MV-4-11 (cell line): ENCODE measurements around the gene ANKRD29.

Source experiments
- DNase-seq: peaks from one replicate; lab custom pipeline; 2025; lab: John Stamatoyannopoulos, UW

ANKRD29 gene

GRCh38 chr18:23645568-23646175 lies 17.0 kb downstream of the ANKRD29 start:
- DNase-seq, result no peak

DNA sequence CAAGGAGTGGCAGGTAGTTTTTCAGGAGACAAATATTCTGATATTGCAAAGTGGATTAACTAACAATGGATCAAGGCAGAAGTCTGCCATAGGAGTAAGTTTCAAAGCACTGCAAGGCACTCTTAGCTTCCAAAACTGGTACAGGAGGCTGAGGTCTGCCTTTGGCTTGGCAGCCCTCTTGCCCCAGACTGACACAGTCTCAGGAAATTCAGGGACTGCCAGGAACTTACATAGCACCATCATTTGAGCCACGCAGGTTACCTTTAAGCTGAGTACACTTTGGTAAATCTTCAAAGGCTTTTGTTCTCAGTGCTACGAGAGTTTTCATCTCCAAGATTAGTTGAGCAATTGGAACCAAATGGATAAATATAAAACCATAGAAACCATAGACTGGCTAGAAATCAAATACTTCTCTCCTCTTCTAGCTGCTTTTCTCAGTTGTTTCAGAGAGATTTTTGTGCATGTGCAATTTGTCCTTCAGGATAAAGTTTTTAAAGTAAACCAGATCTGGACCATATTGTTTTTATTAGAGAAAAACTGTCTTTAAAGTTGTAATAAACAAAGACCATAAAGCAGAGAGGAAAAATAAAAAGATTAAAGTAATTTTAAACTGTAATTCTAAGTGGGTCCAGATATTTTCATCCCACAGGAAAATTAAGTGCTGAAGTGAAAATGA lies 18.8 kb downstream of the ANKRD29 start:
- DNase-seq, result no peak

DNA sequence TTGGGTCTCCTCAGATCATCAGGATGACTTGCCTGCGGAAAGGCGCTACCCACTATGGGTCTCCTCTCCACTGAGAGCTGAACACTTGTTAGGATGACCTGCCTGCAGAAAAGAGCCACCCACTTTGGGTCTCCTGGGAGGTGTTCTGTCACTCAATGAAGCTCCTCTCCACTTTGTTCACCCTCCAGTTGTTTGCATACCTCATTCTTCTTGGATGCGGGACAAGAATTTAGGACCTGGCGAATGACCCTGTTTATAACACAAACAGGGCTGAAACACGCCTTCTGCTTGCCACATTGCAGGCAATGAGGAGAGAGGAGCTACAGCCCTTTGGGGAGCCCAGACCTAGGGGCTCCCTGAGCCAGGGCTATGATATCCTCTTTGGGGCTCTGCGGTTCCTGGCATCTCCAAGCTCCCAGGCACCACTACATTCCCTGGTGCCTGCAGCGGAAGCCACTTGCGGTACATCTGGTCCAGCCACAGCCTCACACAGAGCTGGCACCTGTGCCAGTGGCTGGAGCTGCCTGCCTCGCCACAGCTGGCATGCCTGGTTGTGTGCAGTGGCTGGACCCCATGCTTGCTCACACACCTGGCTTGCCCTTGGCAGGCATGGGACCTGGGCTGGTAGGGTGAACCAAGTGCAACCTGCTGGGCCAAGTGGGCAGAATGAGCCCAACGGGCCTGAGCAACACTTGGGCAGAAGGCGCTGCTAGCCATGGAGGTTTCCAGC lies 20.6 kb downstream of the ANKRD29 start:
- no peak for DNase-seq

DNA sequence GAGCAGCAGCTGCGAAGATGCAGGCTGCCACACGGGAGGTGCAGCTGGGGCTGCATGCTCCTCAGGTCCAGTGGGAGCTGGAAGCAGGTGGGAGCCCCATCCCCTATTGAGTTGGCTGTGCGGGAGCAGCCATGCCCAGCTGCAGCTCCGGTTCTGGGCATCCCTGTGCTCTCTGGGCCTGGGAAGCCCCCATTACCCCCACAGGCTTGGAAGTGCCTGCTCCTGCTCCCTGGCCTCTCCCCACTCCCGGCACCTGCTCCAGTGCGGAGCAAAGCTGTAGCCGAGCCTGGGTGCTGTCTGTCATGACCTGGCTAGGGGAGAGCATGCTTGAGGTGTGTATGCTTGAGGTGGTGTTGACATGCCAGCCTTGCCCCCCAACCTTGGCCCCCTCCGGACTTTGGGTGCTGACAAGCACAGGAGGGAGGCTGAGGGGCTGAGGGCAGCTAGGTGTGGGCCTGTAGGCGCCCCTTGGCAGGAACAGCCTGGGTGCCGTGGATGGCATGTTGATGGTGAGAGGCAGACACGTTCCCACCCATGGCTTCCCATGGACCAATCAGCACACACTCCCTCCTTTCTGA lies 21.5 kb downstream of the ANKRD29 start:
- DNase-seq, result no peak

DNA sequence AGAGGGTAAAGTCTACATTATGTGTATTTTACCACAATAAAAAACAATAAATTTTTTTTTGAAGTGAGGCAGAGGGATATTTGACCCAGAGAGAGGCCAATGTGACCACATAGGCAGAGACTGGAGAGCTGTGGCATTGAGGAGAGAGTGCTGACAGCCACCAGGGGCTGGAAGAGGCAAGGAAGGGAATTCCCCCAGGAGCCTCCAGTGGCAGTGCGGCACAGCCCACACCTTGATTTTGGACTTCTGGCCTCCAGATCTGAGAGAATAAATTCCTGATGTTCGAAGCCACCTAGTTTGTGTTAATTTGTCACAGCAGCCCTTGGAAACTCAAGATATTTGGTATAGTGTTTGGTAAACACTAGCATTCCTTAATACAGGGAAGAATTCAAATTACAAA lies 22.7 kb downstream of the ANKRD29 start:
- no peak for DNase-seq

GRCh38 chr18:23636433-23636832 lies 26.3 kb downstream of the ANKRD29 start:
- peak; percentile 50 for DNase-seq

DNA sequence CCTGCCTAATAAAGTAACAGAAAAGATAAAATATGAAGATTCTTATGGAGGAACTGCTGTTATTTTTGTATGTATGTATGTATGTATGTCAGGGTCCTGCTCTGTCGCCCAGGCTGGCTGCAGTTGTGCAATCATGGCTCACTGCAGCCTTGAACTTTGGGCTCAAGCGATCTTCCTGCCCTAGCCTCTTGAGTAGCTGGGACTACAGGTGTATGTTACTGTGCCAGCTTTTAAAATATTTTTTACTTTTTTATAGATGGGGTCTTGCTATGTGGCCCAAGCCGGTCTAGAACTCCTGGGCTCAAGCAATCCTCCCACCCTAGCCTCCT lies 26.7 kb downstream of the ANKRD29 start:
- DNase-seq, result peak; percentile 15

DNA sequence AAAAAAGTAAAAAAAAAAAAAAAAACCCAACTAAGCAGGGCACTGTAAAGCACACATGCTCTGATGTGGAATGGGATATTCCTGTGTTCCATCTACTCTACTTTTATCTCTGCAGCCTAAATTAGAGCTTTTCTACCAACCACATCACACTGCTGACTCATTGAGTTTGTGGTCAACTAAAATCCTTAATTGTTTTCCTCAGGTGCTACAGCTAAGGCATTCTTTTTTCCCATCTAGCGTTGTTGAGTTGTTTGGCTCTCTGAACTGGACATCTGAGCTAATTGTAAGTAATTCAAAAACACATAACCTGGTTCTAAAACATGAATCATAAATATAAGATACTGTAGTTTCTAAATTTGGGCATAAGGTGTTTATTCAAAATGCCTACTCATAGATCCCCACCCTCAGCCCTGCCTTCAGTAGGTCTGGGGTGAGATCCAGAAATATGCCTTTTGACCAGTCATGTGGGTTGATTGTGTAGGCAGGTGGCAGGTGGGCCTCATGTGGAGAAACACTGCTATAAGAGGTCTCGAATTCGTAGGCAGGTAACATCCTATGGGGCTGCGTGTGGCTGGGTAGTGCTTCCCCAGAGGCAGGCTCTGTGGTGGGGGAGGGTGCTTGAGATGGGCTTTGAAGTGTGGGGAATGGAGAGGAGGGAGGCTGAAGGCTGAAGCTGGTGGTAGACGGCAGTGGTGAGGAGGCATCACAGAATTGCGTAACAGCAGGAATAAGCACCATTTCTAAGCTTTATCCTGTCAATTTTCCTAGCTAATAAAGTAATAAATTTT lies 27.2 kb downstream of the ANKRD29 start:
- no peak for DNase-seq

GRCh38 chr18:23634692-23635091 lies 28.0 kb downstream of the ANKRD29 start:
- DNase-seq, result peak; percentile 86

- DNase-seq, result no peak
Observed at GRCh38 chr18:23632615-23633014, 30.1 kb downstream of the ANKRD29 start.

GRCh38 chr18:23631746-23632145 lies 31.0 kb downstream of the ANKRD29 start:
- no peak for DNase-seq

GRCh38 chr18:23631312-23631711 lies 31.4 kb downstream of the ANKRD29 start:
- DNase-seq, result no peak

GRCh38 chr18:23629444-23629946 lies 33.2 kb downstream of the ANKRD29 start:
- DNase-seq, result no peak

DNA sequence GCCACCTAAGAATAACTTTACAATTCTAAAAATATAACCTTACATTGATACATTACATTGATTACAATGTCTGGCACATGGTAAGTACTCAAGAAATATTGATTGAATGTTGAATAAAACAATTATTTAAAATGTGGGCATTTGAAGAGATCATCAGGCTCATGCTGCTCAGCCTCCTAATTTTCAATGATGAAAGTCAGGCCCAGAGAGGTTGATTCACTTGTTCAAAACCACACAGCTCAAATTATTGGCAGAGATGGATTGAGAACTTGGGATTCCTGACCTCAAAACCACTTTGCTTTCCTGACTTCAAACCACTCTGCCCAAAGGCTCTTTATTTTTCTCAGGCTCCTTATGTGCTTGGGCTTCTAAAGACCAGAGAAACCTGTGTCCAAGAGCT lies 34.7 kb downstream of the ANKRD29 start:
- DNase-seq, result no peak

- peak; percentile 76 for DNase-seq
Observed at GRCh38 chr18:23627321-23627720, 35.4 kb downstream of the ANKRD29 start.

GRCh38 chr18:23626451-23627279 lies 36.0 kb downstream of the ANKRD29 start:
- no peak for DNase-seq

DNA sequence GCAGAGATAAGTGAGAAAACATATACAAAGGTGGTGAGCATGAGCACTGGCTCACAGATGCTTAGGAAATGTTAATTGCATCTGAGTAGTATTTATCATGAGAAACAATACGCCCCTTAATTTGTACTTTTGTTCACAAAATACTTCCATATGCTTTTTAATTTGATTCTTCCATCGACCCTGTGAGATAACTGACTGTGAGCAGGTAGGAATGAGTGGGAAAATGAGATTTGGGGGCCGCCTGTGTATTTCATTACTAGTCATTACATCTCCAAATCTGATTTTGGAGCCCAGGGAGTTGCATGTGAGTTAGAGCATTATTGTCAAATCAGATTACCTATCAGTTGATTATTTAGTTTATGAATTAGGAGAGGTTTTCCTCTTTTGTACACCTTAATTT lies 39.7 kb downstream of the ANKRD29 start:
- DNase-seq, result no peak

GRCh38 chr18:23619388-23619881 lies 43.3 kb downstream of the ANKRD29 start:
- no peak for DNase-seq

GRCh38 chr18:23618862-23619387 lies 43.8 kb downstream of the ANKRD29 start:
- peak; percentile 67 for DNase-seq

DNA sequence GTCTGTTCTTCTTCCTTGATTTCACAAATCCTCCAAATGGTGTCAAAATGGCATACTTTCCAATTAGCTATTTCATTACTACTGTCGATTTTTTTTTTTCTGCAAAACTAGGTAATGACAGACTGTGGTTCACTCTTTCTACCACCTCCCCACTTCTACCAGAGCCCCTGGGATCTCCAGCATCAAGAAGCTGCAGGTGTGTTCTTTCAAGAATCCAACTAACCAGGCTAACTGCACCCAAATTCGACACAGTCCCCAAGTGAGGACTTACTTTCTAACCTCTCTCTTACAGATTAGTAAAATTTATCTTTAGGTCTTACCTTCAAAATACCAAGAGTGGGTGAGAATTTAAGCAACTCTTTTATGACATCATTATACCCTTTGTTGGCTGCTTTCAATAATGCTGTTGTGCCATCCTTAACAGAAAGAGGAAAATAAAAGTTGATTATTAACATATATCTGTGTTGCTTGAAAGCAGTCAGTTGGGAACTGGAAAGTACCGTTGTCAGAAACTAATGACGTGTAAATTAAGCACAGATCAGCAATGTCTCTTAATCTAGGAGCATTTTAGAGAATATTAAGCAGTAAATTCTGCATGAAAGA lies 45.2 kb downstream of the ANKRD29 start:
- DNase-seq, result no peak
